Measurements from ENCODE around the gene PCDHA1.
A peak's percentile ranks its signal among the peaks of the same experiment; 100 is the strongest.
"Not testable (repeated sequence)": the region's sequence is repeated elsewhere in the genome, so short reads cannot be mapped to it uniquely, and the experiment has no call there.

The PCDHA1 gene

GRCh38 chr5:140829511-140830501 is 43.9 kb downstream of the PCDHA1 start:
- H3K27me3 Mint-ChIP-seq (ENCODE audit: low read depth); H3K27ac Mint-ChIP-seq; H3K4me3 Mint-ChIP-seq; H3K36me3 Mint-ChIP-seq (ENCODE audit: low read depth); H3K4me1 Mint-ChIP-seq (ENCODE audit: low read depth): not testable (repeated sequence)
- H3K9me3 Mint-ChIP-seq: peaks cover 47% of the 10 kb centered on the region

DNA sequence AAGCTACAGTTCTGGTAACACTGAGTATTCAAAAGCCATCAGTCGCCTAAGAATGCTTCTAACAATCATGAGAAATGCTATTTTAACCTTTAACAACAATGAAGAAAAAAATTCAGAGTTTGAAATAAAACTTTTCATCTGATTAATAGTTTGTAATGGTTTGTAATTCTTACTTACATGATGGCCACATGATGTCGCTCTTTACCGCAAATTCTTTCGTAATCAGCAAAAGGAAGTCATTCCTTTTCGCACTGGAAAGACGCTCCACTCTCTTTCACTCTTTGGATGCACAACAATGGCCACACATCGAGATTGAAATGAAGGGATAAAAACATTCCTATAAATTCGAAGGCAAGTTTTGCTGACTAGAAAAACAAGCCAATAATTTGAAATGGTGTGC is 48.1 kb downstream of the PCDHA1 start, which contains the start of gene PCDHA7:
PCDHA7 (plus strand) TSS at position 277 of the 400 bp plus-strand sequence; CDS start at position 392, 115 bp downstream.
- H3K4me3 Mint-ChIP-seq: no peak within 1 kb of the TSS
- no peaks in the 10 kb centered on the region for H3K27me3 Mint-ChIP-seq (ENCODE audit: low read depth)
- H3K27ac Mint-ChIP-seq: no peak within 1 kb of the TSS
- H3K9me3 Mint-ChIP-seq: peaks cover 29% of the 10 kb centered on the region
- H3K4me1 Mint-ChIP-seq (ENCODE audit: low read depth): no peaks in the 10 kb centered on the region
- no peaks in the 10 kb centered on the region for H3K36me3 Mint-ChIP-seq (ENCODE audit: low read depth)

DNA sequence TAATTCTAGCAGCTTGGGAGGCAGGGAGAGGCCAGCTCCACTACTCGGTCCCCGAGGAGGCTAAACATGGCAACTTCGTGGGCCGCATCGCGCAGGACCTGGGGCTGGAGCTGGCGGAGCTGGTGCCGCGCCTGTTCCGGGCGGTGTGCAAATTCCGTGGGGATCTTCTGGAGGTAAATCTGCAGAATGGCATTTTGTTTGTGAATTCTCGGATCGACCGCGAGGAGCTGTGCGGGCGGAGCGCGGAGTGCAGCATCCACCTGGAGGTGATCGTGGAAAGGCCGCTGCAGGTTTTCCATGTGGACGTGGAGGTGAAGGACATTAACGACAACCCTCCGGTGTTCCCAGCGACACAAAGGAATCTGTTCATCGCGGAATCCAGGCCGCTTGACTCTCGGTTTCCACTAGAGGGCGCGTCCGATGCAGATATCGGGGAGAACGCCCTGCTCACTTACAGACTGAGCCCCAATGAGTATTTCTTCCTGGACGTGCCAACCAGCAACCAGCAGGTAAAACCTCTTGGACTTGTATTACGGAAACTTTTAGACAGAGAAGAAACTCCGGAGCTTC is 48.6 kb downstream of the PCDHA1 start:
- H3K36me3 Mint-ChIP-seq (ENCODE audit: low read depth); H3K27ac Mint-ChIP-seq; H3K4me1 Mint-ChIP-seq (ENCODE audit: low read depth); H3K4me3 Mint-ChIP-seq; H3K27me3 Mint-ChIP-seq (ENCODE audit: low read depth): not testable (repeated sequence)
- H3K9me3 Mint-ChIP-seq: peaks cover 27% of the 10 kb centered on the region

DNA sequence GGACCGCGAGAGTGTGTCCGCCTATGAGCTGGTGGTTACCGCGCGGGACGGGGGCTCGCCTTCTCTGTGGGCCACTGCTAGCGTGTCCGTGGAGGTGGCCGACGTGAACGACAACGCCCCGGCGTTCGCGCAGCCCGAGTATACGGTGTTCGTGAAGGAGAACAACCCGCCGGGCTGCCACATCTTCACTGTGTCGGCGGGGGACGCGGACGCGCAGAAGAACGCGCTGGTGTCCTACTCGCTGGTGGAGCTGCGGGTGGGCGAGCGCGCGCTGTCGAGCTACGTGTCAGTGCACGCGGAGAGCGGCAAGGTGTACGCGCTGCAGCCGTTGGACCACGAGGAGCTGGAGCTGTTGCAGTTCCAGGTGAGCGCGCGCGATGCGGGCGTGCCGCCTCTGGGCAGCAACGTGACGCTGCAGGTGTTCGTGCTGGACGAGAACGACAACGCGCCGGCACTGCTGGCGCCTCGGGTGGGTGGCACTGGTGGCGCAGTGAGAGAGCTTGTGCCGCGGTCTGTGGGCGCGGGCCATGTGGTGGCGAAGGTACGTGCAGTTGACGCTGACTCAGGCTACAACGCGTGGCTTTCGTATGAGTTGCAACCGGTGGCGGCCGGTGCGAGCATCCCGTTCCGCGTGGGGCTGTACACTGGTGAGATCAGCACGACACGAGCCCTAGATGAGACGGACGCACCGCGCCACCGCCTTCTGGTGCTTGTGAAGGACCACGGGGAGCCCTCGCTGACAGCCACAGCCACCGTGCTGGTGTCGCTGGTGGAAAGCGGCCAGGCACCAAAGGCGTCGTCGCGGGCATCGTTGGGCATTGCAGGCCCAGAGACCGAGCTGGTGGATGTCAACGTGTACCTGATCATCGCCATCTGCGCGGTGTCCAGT is 49.9 kb downstream of the PCDHA1 start:
- Mint-ChIP-seq H3K27ac (no peak overlapping the region), H3K9me3 (peaks cover 31% of the 10 kb centered on the region), H3K4me1 (ENCODE audit: low read depth) (no peaks in the 10 kb centered on the region), H3K4me3 (no peak overlapping the region), H3K36me3 (ENCODE audit: low read depth) (no peaks in the 10 kb centered on the region), H3K27me3 (ENCODE audit: low read depth) (no peaks in the 10 kb centered on the region)

DNA sequence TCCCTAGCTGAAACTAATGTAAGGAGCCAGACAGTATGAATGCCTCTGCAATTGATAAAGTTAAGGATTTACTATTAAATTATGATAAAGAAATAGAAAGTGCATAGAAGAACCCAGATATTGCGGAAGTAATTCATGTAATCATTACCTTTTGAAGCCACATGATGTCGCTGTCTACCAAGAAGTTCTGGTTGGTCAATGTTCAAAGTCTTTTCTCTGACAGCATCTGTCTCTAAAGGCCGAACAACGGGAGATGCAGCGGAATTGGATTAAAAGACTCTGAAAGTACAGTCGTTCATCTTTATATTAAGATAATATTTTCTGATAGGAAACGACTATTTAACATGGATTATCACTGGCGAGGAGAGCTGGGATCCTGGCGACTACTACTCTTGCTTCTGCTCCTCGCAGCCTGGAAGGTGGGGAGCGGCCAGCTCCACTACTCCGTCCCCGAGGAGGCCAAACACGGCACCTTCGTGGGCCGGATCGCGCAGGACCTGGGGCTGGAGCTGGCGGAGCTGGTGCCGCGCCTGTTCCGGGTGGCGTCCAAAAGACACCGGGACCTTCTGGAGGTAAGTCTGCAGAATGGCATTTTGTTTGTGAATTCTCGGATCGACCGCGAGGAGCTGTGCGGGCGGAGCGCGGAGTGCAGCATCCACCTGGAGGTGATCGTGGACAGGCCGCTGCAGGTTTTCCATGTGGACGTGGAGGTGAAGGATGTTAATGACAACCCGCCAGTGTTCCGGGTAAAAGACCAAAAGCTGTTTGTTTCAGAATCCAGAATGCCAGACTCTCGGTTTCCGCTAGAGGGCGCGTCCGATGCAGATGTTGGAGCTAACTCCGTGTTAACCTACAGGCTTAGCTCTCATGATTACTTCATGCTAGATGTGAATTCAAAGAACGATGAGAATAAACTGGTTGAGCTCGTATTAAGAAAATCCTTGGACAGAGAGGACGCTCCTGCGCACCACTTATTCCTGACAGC is 55.3 kb downstream of the PCDHA1 start, which contains the start of gene PCDHA8:
PCDHA8 (plus strand) TSS at position 210 of the 985 bp plus-strand sequence; CDS start at position 345, 135 bp downstream.
- Mint-ChIP-seq H3K4me1 (ENCODE audit: low read depth) (no peaks in the 10 kb centered on the region), H3K27me3 (ENCODE audit: low read depth) (no peaks in the 10 kb centered on the region), H3K27ac (peak within 1 kb of the TSS; percentile 8), H3K4me3 (no peak within 1 kb of the TSS), H3K9me3 (peaks cover 29% of the 10 kb centered on the region), H3K36me3 (ENCODE audit: low read depth) (no peaks in the 10 kb centered on the region)

DNA sequence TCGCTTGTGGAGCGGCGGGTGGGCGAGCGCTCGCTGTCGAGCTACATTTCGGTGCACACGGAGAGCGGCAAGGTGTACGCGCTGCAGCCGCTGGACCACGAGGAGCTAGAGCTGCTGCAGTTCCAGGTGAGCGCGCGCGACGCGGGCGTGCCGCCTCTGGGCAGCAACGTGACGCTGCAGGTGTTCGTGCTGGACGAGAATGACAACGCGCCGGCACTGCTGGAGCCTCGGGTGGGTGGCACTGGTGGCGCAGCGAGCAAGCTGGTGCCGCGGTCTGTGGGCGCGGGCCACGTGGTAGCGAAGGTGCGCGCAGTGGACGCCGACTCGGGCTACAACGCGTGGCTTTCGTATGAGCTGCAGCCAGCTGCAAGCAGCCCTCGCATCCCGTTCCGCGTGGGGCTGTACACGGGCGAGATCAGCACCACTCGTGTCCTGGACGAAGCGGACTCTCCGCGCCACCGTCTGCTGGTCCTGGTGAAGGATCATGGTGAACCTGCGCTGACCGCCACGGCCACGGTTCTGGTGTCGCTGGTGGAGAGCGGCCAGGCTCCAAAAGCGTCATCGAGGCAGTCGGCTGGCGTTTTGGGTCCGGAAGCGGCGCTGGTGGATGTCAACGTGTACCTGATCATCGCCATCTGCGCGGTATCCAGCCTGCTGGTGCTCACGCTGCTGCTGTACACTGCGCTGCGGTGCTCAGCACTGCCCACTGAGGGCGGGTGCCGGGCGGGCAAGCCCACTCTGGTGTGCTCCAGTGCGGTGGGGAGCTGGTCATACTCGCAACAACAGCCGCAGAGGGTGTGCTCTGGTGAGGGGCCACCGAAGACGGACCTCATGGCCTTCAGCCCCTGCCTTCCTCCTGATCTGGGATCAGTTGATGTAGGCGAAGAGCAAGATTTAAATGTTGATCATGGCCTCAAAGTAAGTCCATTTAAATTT is 57.1 kb downstream of the PCDHA1 start:
- no peaks in the 10 kb centered on the region for H3K36me3 Mint-ChIP-seq (ENCODE audit: low read depth)
- H3K4me1 Mint-ChIP-seq (ENCODE audit: low read depth): no peaks in the 10 kb centered on the region
- H3K27me3 Mint-ChIP-seq (ENCODE audit: low read depth): no peaks in the 10 kb centered on the region
- H3K4me3 Mint-ChIP-seq: no peak overlapping the region
- peaks cover 36% of the 10 kb centered on the region for H3K9me3 Mint-ChIP-seq
- no peak overlapping the region for H3K27ac Mint-ChIP-seq

- H3K4me1 Mint-ChIP-seq (ENCODE audit: low read depth); H3K36me3 Mint-ChIP-seq (ENCODE audit: low read depth); H3K27ac Mint-ChIP-seq; H3K27me3 Mint-ChIP-seq (ENCODE audit: low read depth); H3K4me3 Mint-ChIP-seq: not testable (repeated sequence)
- H3K9me3 Mint-ChIP-seq: peaks cover 22% of the 10 kb centered on the region
These were observed 62.5 kb downstream of the PCDHA1 start, which contains the start of gene PCDHA9 for GRCh38 chr5:140848139-140849102. PCDHA9 (plus strand) TSS chr5:140848382; CDS start chr5:140848496, 114 bp downstream.

DNA sequence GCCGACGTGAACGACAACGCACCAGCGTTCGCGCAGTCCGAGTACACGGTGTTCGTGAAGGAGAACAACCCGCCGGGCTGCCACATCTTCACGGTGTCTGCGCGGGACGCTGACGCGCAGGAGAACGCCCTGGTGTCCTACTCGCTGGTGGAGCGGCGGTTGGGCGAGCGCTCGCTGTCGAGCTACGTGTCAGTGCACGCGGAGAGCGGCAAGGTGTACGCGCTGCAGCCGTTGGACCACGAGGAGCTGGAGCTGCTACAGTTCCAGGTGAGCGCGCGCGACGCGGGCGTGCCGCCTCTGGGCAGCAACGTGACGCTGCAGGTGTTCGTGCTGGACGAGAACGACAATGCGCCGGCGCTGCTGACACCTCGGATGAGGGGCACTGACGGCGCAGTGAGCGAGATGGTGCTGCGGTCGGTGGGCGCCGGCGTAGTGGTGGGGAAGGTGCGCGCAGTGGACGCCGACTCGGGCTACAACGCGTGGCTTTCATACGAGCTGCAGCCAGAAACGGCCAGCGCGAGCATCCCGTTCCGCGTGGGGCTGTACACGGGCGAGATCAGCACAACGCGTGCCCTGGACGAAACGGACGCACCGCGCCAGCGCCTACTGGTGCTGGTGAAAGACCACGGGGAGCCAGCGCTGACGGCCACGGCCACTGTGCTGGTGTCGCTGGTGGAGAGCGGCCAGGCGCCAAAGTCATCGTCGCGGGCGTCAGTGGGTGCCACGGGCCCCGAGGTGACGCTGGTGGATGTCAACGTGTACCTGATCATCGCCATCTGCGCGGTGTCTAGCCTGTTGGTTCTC is 64.1 kb downstream of the PCDHA1 start:
- not testable (repeated sequence) for H3K27ac Mint-ChIP-seq; H3K4me3 Mint-ChIP-seq; H3K36me3 Mint-ChIP-seq (ENCODE audit: low read depth); H3K4me1 Mint-ChIP-seq (ENCODE audit: low read depth); H3K27me3 Mint-ChIP-seq (ENCODE audit: low read depth)
- H3K9me3 Mint-ChIP-seq: peaks cover 23% of the 10 kb centered on the region

GRCh38 chr5:140855772-140856674 is 70.1 kb downstream of the PCDHA1 start, which contains the start of gene PCDHA10:
PCDHA10 (plus strand) TSS chr5:140855897; CDS start chr5:140856049, 152 bp downstream.
- Mint-ChIP-seq H3K4me3 (no peak within 1 kb of the TSS), H3K27me3 (ENCODE audit: low read depth) (no peaks in the 10 kb centered on the region), H3K4me1 (ENCODE audit: low read depth) (no peaks in the 10 kb centered on the region), H3K36me3 (ENCODE audit: low read depth) (peaks cover 2% of the 10 kb centered on the region), H3K9me3 (peaks cover 40% of the 10 kb centered on the region), H3K27ac (no peak within 1 kb of the TSS)

- Mint-ChIP-seq H3K4me1 (ENCODE audit: low read depth) (no peaks in the 10 kb centered on the region), H3K27me3 (ENCODE audit: low read depth) (no peaks in the 10 kb centered on the region), H3K36me3 (ENCODE audit: low read depth) (peaks cover 2% of the 10 kb centered on the region), H3K4me3 (no peak overlapping the region), H3K27ac (no peak overlapping the region), H3K9me3 (peaks cover 53% of the 10 kb centered on the region)
These were observed 71.4 kb downstream of the PCDHA1 start for GRCh38 chr5:140857177-140857986.

Measured in T-helper 1 cell treated with Interleukin-12 subunit alpha and Interleukin-12 subunit beta and Interleukin-4 antibody, amounts not matched to agents 30 μg/mL and 1 μg/mL, for 36 hours (primary cell).